ENCODE measurements around the gene SKA3. TPM values are rescaled to one million over a fixed set of nuclear protein-coding genes. Genes with fewer than 3 reads are reported as not detected.

SKA3 gene
- total RNA-seq, 1 donor from 2014 or later: 7.9 TPM

- no peak overlapping the region for H3K4me3 Mint-ChIP-seq (ENCODE audit: unreplicated experiment)
- no peak for DNase-seq (ENCODE audit: low spot score)
- H3K9me3 Mint-ChIP-seq (ENCODE audit: unreplicated experiment): no peaks in the 10 kb centered on the region
- H3K27ac Mint-ChIP-seq (ENCODE audit: unreplicated experiment): no peak overlapping the region
- no peak for TF ChIP-seq CTCF (IDR thresholded peaks at IDR 0.05; ENCODE audit: unreplicated experiment)
- H3K27me3 Mint-ChIP-seq (ENCODE audit: unreplicated experiment): no peaks in the 10 kb centered on the region
- no peaks in the 10 kb centered on the region for H3K4me1 Mint-ChIP-seq (ENCODE audit: unreplicated experiment)
- H3K36me3 Mint-ChIP-seq (ENCODE audit: low read depth, unreplicated experiment): no peaks in the 10 kb centered on the region
Observed at GRCh38 chr13:21133077-21133476, 43.3 kb downstream of the SKA3 start.

- TF ChIP-seq CTCF (IDR thresholded peaks at IDR 0.05; ENCODE audit: unreplicated experiment): no peak
- Mint-ChIP-seq H3K4me3 (ENCODE audit: unreplicated experiment) (no peak overlapping the region), H3K27ac (ENCODE audit: unreplicated experiment) (no peak overlapping the region), H3K9me3 (ENCODE audit: unreplicated experiment) (no peaks in the 10 kb centered on the region), H3K4me1 (ENCODE audit: unreplicated experiment) (no peaks in the 10 kb centered on the region), H3K36me3 (ENCODE audit: low read depth, unreplicated experiment) (no peaks in the 10 kb centered on the region), H3K27me3 (ENCODE audit: unreplicated experiment) (no peaks in the 10 kb centered on the region)
- DNase-seq (ENCODE audit: low spot score): no peak
Observed at GRCh38 chr13:21130116-21130515, 46.2 kb downstream of the SKA3 start.

- Mint-ChIP-seq H3K36me3 (ENCODE audit: low read depth, unreplicated experiment) (no peaks in the 10 kb centered on the region), H3K4me1 (ENCODE audit: unreplicated experiment) (no peaks in the 10 kb centered on the region), H3K4me3 (ENCODE audit: unreplicated experiment) (no peak overlapping the region), H3K27ac (ENCODE audit: unreplicated experiment) (no peak overlapping the region), H3K27me3 (ENCODE audit: unreplicated experiment) (no peaks in the 10 kb centered on the region), H3K9me3 (ENCODE audit: unreplicated experiment) (no peaks in the 10 kb centered on the region)
- no peak for TF ChIP-seq CTCF (IDR thresholded peaks at IDR 0.05; ENCODE audit: unreplicated experiment)
- DNase-seq (ENCODE audit: low spot score): peak; percentile 20
Observed at GRCh38 chr13:21124852-21125251, 51.5 kb downstream of the SKA3 start.

- H3K4me3 Mint-ChIP-seq (ENCODE audit: unreplicated experiment): no peak overlapping the region
- TF ChIP-seq CTCF (IDR thresholded peaks at IDR 0.05; ENCODE audit: unreplicated experiment): no peak
- no peaks in the 10 kb centered on the region for H3K36me3 Mint-ChIP-seq (ENCODE audit: low read depth, unreplicated experiment)
- no peak for DNase-seq (ENCODE audit: low spot score)
- H3K27me3 Mint-ChIP-seq (ENCODE audit: unreplicated experiment): no peaks in the 10 kb centered on the region
- no peak overlapping the region for H3K27ac Mint-ChIP-seq (ENCODE audit: unreplicated experiment)
- H3K4me1 Mint-ChIP-seq (ENCODE audit: unreplicated experiment): no peaks in the 10 kb centered on the region
- no peaks in the 10 kb centered on the region for H3K9me3 Mint-ChIP-seq (ENCODE audit: unreplicated experiment)
Observed at GRCh38 chr13:21123956-21124355, 52.4 kb downstream of the SKA3 start.

- Mint-ChIP-seq H3K9me3 (ENCODE audit: unreplicated experiment) (no peaks in the 10 kb centered on the region), H3K36me3 (ENCODE audit: low read depth, unreplicated experiment) (no peaks in the 10 kb centered on the region), H3K27ac (ENCODE audit: unreplicated experiment) (no peak overlapping the region), H3K4me3 (ENCODE audit: unreplicated experiment) (no peak overlapping the region), H3K27me3 (ENCODE audit: unreplicated experiment) (no peaks in the 10 kb centered on the region), H3K4me1 (ENCODE audit: unreplicated experiment) (no peaks in the 10 kb centered on the region)
- no peak for TF ChIP-seq CTCF (IDR thresholded peaks at IDR 0.05; ENCODE audit: unreplicated experiment)
- no peak for DNase-seq (ENCODE audit: low spot score)
Observed at GRCh38 chr13:21121616-21122015, 54.7 kb downstream of the SKA3 start.
